HepG2 (cell line): Measurements from ENCODE around the gene RANBP3. TPM values are rescaled to one million over a fixed set of nuclear protein-coding genes. Genes with fewer than 3 reads are reported as not detected.
A peak's percentile ranks its signal among the peaks of the same experiment; 100 is the strongest.

Source experiments
- DMAP1 ChIP-seq: IDR thresholded peaks from 2 replicates; pipeline ENCODE4 v1.6.1; 2016
- GATAD1 ChIP-seq: IDR thresholded peaks from 2 replicates; pipeline ENCODE4 v1.6.1; 2016; ENCODE audit warnings: missing genetic modification reagents, missing compliant biosample characterization
- MAFF ChIP-seq: IDR thresholded peaks from 2 replicates; pipeline ENCODE4 v1.6.1; 2011; ENCODE audit warnings: low read depth, low read length, improper control_type of control experiment
- MXD4 ChIP-seq: IDR thresholded peaks from 2 replicates; pipeline ENCODE4 v1.6.1; 2016; ENCODE audit warnings: mild to moderate bottlenecking, missing biosample characterization, missing genetic modification reagents
- PHF8 ChIP-seq: sonication (generic); formaldehyde crosslinking; IDR thresholded peaks from 2 replicates; pipeline ENCODE4 v1.5.0; 2020; ENCODE audit warnings: missing genetic modification reagents
- POLR2AphosphoS2 ChIP-seq: IDR thresholded peaks from 2 replicates; pipeline ENCODE4 v1.6.1; 2011; ENCODE audit warnings: low read depth, low read length, improper control_type of control experiment
- RORA ChIP-seq: sonication (generic); formaldehyde crosslinking; IDR thresholded peaks from 2 replicates; pipeline ENCODE4 v1.5.0; 2020; ENCODE audit warnings: mild to moderate bottlenecking, missing genetic modification reagents, moderate library complexity
- RXRB ChIP-seq: IDR thresholded peaks from 2 replicates; pipeline ENCODE4 v1.6.1; 2016; ENCODE audit warnings: borderline replicate concordance, missing genetic modification reagents, missing compliant biosample characterization
- SP4 ChIP-seq: sonication (generic); formaldehyde crosslinking; IDR thresholded peaks from 2 replicates; pipeline ENCODE4 v1.8.1; 2023; ENCODE audit warnings: mild to moderate bottlenecking, missing genetic modification reagents
- YEATS4 ChIP-seq: sonication (generic); formaldehyde crosslinking; IDR thresholded peaks from 2 replicates; pipeline ENCODE4 v1.4.0; 2020; ENCODE audit warnings: missing genetic modification reagents, borderline replicate concordance
- ZNF33B ChIP-seq: sonication (generic); formaldehyde crosslinking; IDR thresholded peaks from 2 replicates; pipeline ENCODE4 v1.5.1; 2020; ENCODE audit warnings: mild to moderate bottlenecking, missing genetic modification reagents
- ZNF749 ChIP-seq: sonication (generic); formaldehyde crosslinking; IDR thresholded peaks from 2 replicates; pipeline ENCODE4 v1.8.0; 2022; ENCODE audit warnings: mild to moderate bottlenecking, missing genetic modification reagents, moderate library complexity, borderline replicate concordance
- polyA plus RNA-seq, 8 experiments: library from polyadenylated mRNA; depleted of rRNA in 3 of 8; stranded (reverse) in 7 of 8; unstranded in 1 of 8; fragments of >200 nt; fragmentation: Illumina TruSeq in 4 of 8; extraction: Trizol in 4 of 8; gene quantifications; 2 replicates each; pipeline versions ENCODE4 v1.2.1 to v1.2.3, GENCODE V29; 2011 to 2016; ENCODE audit warnings: low read depth in 4 of 8, missing spikeins in 1 of 8, mixed read lengths in 1 of 8; ENCODE audit not compliant: insufficient read depth in 1 of 8
- total RNA-seq, 5 experiments: library from RNA; depleted of rRNA; stranded (reverse); fragments of >200 nt; fragmentation: Illumina TruSeq; extraction: Trizol; gene quantifications; 2 replicates each; pipeline ENCODE4 v1.2.3, GENCODE V29; 2016; ENCODE audit warnings: low read depth in 1 of 5
- TF ChIP-seq, protein P1 (sequence below): sonication (generic); formaldehyde crosslinking; IDR thresholded peaks from 2 replicates; pipeline ENCODE4 v1.9.0; 2021; ENCODE audit warnings: missing genetic modification reagents, borderline replicate concordance
- TF ChIP-seq, protein P2 (sequence below): sonication (generic); formaldehyde crosslinking; IDR thresholded peaks from 2 replicates; pipeline ENCODE4 v1.4.0; 2020; ENCODE audit warnings: mild to moderate bottlenecking, missing genetic modification reagents, borderline replicate concordance
- TF ChIP-seq, protein P3 (sequence below): sonication (generic); formaldehyde crosslinking; IDR thresholded peaks from 2 replicates; pipeline ENCODE4 v1.4.0; 2020; ENCODE audit warnings: missing genetic modification reagents
- TF ChIP-seq, protein P4 (sequence below): sonication (generic); formaldehyde crosslinking; IDR thresholded peaks from 2 replicates; pipeline ENCODE4 v1.5.0; 2020; ENCODE audit warnings: mild to moderate bottlenecking, missing genetic modification reagents

The RANBP3 gene
- total and polyA plus RNA-seq, 2 of the 13 experiments (the other 11 are each of a cell fraction or from before 2014, with no cell fraction given): 39.5 to 149 TPM

DNA sequence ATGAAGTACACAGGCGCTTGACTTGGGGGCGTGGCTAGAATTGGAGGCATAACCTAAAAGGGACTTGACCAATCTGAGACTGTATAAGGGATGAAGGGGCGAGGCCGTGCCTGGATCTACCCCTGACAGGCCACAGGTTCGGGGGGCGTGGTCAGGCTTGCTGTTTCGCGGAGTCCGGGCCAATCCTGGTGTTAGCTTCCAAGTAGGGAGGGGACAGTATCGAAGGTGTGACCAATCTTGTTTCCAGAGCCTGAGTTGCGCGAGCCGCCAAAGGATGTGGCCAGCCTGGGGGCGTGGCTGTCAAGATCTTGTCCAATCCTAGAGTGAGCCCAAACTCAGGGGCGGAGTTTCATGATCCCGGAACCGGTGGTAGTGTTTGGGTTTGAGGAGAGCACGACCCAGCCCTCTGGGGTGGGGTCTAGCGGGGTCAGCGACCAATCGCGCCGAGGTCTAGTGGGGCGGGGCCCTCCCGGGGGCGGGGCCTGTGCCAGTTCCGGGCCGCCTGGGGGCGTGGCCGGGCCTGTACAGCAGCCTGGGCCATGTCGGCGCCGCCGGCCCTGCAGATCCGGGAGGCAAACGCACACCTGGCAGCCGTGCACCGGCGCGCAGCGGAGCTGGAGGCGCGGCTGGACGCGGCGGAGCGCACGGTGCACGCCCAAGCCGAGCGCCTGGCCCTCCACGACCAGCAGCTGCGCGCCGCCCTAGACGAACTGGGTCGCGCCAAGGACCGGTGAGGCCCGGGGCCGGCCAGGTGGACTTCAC lies 73.4 kb downstream of the RANBP3 start, which contains the start of gene VMAC (continued):
- TF ChIP-seq, protein P1, sequence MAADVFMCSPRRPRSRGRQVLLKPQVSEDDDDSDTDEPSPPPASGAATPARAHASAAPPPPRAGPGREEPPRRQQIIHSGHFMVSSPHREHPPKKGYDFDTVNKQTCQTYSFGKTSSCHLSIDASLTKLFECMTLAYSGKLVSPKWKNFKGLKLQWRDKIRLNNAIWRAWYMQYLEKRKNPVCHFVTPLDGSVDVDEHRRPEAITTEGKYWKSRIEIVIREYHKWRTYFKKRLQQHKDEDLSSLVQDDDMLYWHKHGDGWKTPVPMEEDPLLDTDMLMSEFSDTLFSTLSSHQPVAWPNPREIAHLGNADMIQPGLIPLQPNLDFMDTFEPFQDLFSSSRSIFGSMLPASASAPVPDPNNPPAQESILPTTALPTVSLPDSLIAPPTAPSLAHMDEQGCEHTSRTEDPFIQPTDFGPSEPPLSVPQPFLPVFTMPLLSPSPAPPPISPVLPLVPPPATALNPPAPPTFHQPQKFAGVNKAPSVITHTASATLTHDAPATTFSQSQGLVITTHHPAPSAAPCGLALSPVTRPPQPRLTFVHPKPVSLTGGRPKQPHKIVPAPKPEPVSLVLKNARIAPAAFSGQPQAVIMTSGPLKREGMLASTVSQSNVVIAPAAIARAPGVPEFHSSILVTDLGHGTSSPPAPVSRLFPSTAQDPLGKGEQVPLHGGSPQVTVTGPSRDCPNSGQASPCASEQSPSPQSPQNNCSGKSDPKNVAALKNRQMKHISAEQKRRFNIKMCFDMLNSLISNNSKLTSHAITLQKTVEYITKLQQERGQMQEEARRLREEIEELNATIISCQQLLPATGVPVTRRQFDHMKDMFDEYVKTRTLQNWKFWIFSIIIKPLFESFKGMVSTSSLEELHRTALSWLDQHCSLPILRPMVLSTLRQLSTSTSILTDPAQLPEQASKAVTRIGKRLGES: no peak
- TF ChIP-seq YEATS4 (CRISPR knock-in tag) (peak; percentile 83; the same call in 1 of the 2 replicates), RXRB (peak; percentile 24; the same call in 1 of the 2 replicates), MXD4 (CRISPR knock-in tag) (peak; percentile 82), POLR2AphosphoS2 (no peak), DMAP1 (CRISPR knock-in tag) (no peak), PHF8 (CRISPR knock-in tag) (peak; percentile 55), SP4 (CRISPR knock-in tag) (peak; percentile 95), ZNF749 (no peak), GATAD1 (CRISPR knock-in tag) (no peak), RORA (CRISPR knock-in tag) (no peak), MAFF (no peak), ZNF33B (no peak)
- TF ChIP-seq, protein P2, sequence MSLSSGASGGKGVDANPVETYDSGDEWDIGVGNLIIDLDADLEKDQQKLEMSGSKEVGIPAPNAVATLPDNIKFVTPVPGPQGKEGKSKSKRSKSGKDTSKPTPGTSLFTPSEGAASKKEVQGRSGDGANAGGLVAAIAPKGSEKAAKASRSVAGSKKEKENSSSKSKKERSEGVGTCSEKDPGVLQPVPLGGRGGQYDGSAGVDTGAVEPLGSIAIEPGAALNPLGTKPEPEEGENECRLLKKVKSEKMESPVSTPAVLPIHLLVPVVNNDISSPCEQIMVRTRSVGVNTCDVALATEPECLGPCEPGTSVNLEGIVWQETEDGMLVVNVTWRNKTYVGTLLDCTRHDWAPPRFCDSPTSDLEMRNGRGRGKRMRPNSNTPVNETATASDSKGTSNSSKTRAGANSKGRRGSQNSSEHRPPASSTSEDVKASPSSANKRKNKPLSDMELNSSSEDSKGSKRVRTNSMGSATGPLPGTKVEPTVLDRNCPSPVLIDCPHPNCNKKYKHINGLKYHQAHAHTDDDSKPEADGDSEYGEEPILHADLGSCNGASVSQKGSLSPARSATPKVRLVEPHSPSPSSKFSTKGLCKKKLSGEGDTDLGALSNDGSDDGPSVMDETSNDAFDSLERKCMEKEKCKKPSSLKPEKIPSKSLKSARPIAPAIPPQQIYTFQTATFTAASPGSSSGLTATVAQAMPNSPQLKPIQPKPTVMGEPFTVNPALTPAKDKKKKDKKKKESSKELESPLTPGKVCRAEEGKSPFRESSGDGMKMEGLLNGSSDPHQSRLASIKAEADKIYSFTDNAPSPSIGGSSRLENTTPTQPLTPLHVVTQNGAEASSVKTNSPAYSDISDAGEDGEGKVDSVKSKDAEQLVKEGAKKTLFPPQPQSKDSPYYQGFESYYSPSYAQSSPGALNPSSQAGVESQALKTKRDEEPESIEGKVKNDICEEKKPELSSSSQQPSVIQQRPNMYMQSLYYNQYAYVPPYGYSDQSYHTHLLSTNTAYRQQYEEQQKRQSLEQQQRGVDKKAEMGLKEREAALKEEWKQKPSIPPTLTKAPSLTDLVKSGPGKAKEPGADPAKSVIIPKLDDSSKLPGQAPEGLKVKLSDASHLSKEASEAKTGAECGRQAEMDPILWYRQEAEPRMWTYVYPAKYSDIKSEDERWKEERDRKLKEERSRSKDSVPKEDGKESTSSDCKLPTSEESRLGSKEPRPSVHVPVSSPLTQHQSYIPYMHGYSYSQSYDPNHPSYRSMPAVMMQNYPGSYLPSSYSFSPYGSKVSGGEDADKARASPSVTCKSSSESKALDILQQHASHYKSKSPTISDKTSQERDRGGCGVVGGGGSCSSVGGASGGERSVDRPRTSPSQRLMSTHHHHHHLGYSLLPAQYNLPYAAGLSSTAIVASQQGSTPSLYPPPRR (CRISPR knock-in tag): no peak
- TF ChIP-seq, protein P3, sequence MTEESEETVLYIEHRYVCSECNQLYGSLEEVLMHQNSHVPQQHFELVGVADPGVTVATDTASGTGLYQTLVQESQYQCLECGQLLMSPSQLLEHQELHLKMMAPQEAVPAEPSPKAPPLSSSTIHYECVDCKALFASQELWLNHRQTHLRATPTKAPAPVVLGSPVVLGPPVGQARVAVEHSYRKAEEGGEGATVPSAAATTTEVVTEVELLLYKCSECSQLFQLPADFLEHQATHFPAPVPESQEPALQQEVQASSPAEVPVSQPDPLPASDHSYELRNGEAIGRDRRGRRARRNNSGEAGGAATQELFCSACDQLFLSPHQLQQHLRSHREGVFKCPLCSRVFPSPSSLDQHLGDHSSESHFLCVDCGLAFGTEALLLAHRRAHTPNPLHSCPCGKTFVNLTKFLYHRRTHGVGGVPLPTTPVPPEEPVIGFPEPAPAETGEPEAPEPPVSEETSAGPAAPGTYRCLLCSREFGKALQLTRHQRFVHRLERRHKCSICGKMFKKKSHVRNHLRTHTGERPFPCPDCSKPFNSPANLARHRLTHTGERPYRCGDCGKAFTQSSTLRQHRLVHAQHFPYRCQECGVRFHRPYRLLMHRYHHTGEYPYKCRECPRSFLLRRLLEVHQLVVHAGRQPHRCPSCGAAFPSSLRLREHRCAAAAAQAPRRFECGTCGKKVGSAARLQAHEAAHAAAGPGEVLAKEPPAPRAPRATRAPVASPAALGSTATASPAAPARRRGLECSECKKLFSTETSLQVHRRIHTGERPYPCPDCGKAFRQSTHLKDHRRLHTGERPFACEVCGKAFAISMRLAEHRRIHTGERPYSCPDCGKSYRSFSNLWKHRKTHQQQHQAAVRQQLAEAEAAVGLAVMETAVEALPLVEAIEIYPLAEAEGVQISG (CRISPR knock-in tag): peak; percentile 65
- TF ChIP-seq, protein P4, sequence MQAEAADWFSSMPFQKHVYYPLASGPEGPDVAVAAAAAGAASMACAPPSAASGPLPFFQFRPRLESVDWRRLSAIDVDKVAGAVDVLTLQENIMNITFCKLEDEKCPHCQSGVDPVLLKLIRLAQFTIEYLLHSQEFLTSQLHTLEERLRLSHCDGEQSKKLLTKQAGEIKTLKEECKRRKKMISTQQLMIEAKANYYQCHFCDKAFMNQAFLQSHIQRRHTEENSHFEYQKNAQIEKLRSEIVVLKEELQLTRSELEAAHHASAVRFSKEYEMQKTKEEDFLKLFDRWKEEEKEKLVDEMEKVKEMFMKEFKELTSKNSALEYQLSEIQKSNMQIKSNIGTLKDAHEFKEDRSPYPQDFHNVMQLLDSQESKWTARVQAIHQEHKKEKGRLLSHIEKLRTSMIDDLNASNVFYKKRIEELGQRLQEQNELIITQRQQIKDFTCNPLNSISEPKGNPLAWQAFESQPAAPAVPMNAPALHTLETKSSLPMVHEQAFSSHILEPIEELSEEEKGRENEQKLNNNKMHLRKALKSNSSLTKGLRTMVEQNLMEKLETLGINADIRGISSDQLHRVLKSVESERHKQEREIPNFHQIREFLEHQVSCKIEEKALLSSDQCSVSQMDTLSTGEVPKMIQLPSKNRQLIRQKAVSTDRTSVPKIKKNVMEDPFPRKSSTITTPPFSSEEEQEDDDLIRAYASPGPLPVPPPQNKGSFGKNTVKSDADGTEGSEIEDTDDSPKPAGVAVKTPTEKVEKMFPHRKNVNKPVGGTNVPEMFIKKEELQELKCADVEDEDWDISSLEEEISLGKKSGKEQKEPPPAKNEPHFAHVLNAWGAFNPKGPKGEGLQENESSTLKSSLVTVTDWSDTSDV (CRISPR knock-in tag): 0 out of 2 replicates have a peak, but pooled peaks have one; percentile 44
